Neuronal stem cell (in vitro differentiated cells): ENCODE results near the gene RASA2.

Source experiments
- DNase-seq: peaks from one replicate; pipeline ENCODE4 v3.0.0-alpha.2; 2013; ENCODE audit warnings: low spot score
- H2AFZ ChIP-seq: one replicate; pipeline ENCODE4 v1.6.1; 2013; ENCODE audit warnings: mild to moderate bottlenecking, low read length, inconsistent platforms
- H2AK5ac ChIP-seq: 2 replicates; pipeline ENCODE4 v1.6.1; 2013; ENCODE audit warnings: low read depth, mild to moderate bottlenecking, inconsistent platforms, low read length, moderate library complexity, mixed read lengths
- H2BK120ac ChIP-seq: 2 replicates; pipeline ENCODE4 v1.6.1; 2013; ENCODE audit warnings: low read depth, mild to moderate bottlenecking, inconsistent platforms, low read length, moderate library complexity, mixed read lengths
- H2BK12ac ChIP-seq: one replicate; pipeline ENCODE4 v1.6.1; 2013; ENCODE audit warnings: low read length, inconsistent platforms
- H2BK15ac ChIP-seq: 2 replicates; pipeline ENCODE4 v1.6.1; 2013; ENCODE audit warnings: mild to moderate bottlenecking, low read length, inconsistent platforms, mixed read lengths
- H2BK5ac ChIP-seq: one replicate; pipeline ENCODE4 v1.6.1; 2013; ENCODE audit warnings: inconsistent platforms, mild to moderate bottlenecking, low read length, moderate library complexity
- H3K14ac ChIP-seq: one replicate; pipeline ENCODE4 v1.6.1; 2013; ENCODE audit warnings: low read length, inconsistent platforms
- H3K18ac ChIP-seq: 2 replicates; pipeline ENCODE4 v1.6.1; 2013; ENCODE audit warnings: low read length, inconsistent platforms
- H3K23ac ChIP-seq: 2 replicates; pipeline ENCODE4 v1.6.1; 2013; ENCODE audit warnings: low read depth, mild to moderate bottlenecking, mixed read lengths, low read length, inconsistent platforms; ENCODE audit not compliant: poor library complexity
- H3K27ac ChIP-seq: replicated peaks from 3 replicates; pipeline ENCODE4 v1.5.1; 2013; ENCODE audit warnings: low read length, inconsistent platforms
- H3K27me3 ChIP-seq, 3 experiments: 2 replicates each; pipeline ENCODE4 v1.6.1; 2013; ENCODE audit warnings: low read length in 3 of 3, mild to moderate bottlenecking in 2 of 3, inconsistent platforms in 1 of 3, low read depth in 1 of 3, mixed read lengths in 1 of 3, moderate library complexity in 1 of 3; ENCODE audit not compliant: control insufficient read depth in 3 of 3, insufficient read depth in 3 of 3
- H3K36me3 ChIP-seq, 2 donors: replicated peaks in 1 of 2; 2 replicates each; pipeline ENCODE4 v1.6.1; 2013; ENCODE audit warnings: low read length in 2 of 2; ENCODE audit not compliant: control insufficient read depth in 2 of 2, insufficient read depth in 2 of 2
- H3K4ac ChIP-seq: 2 replicates; pipeline ENCODE4 v1.6.1; 2013; ENCODE audit warnings: inconsistent platforms, mild to moderate bottlenecking, low read length, moderate library complexity
- H3K4me1 ChIP-seq, 2 donors: 1 replicate in 1 of 2; 2 replicates in 1 of 2; pipeline ENCODE4 v1.6.1; 2013; ENCODE audit warnings: low read length in 2 of 2, low read depth in 1 of 2; ENCODE audit not compliant: control insufficient read depth in 2 of 2, insufficient read depth in 1 of 2
- H3K4me2 ChIP-seq: one replicate; pipeline ENCODE4 v1.6.1; 2013; ENCODE audit warnings: mild to moderate bottlenecking, low read length, inconsistent platforms; ENCODE audit not compliant: insufficient read depth, poor library complexity, severe bottlenecking
- H3K4me3 ChIP-seq, 2 donors: 2 replicates each; pipeline ENCODE4 v1.5.1; 2013; ENCODE audit warnings: low read length in 2 of 2, mild to moderate bottlenecking in 2 of 2, inconsistent platforms in 1 of 2, moderate library complexity in 1 of 2
- H3K79me1 ChIP-seq: one replicate; pipeline ENCODE4 v1.6.1; 2013; ENCODE audit warnings: low read depth, mild to moderate bottlenecking, inconsistent platforms, low read length, moderate library complexity
- H3K9ac ChIP-seq: one replicate; pipeline ENCODE4 v1.6.1; 2013; ENCODE audit warnings: mild to moderate bottlenecking, low read depth, low read length, inconsistent platforms; ENCODE audit not compliant: poor library complexity
- H3K9me3 ChIP-seq, 2 donors: replicated peaks in 1 of 2; 2 replicates each; pipeline versions ENCODE3 to v1.6.1; 2013; ENCODE audit warnings: low read length in 2 of 2, mild to moderate bottlenecking in 2 of 2, inconsistent platforms in 1 of 2, low read depth in 1 of 2, mixed read lengths in 1 of 2, moderate library complexity in 1 of 2; ENCODE audit not compliant: control insufficient read depth in 2 of 2, insufficient read depth in 1 of 2
- H4K8ac ChIP-seq: one replicate; pipeline ENCODE4 v1.6.1; 2013; ENCODE audit warnings: low read depth, mild to moderate bottlenecking, inconsistent platforms, low read length, moderate library complexity
- H4K91ac ChIP-seq: one replicate; pipeline ENCODE4 v1.6.1; 2013; ENCODE audit warnings: low read length, low read depth, mild to moderate bottlenecking, inconsistent platforms; ENCODE audit not compliant: poor library complexity
- WGBS, 2 donors: extraction: QIAGEN DNeasy Blood & Tissue Kit; methylation state at CpG; one replicate each; pipeline ENCODE4 v1.1.7; 2013; ENCODE audit warnings: missing lambda C conversion rate in 2 of 2, mixed read lengths in 1 of 2; ENCODE audit not compliant: insufficient read length in 2 of 2, insufficient replicate concordance in 1 of 2; ENCODE audit errors: extremely low coverage in 2 of 2; 5-methylcytosine and 5-hydroxymethylcytosine counted together

The RASA2 gene

DNA sequence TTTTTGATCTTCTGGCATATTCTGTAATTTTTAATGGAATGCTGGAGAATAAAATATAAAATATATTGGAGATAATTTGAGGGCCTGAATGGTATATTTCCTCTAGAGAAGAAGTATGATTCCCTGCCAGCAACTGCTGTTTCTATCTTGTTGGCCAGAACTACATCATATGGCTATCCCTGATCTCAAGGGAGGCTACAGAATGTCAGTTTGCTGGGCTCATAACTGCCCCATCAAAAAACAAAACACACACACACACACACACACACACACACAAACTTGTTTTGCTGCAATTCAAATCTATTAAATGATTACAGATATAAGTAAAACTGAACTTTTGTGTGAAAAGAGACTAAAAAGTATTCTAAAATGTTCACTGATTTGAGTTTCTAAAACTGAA is 51.0 kb downstream of the RASA2 start:
- Histone ChIP-seq H2BK5ac (no peak overlapping the region), H2AK5ac (no peak overlapping the region), H3K4ac (no peak overlapping the region), H3K4me1 (no peaks in the 10 kb centered on the region), H2BK120ac (no peak overlapping the region), H3K23ac (no peak overlapping the region), H4K8ac (no peak overlapping the region), H2BK15ac (no peak overlapping the region), H3K18ac (no peak overlapping the region), H3K4me2 (no peak overlapping the region), H4K91ac (no peak overlapping the region), H3K36me3 (peaks cover 4 to 62% of the 10 kb centered on the region in 2 donors), H3K9me3 (peaks cover 0 to 14% of the 10 kb centered on the region in 2 donors), H3K79me1 (no peaks in the 10 kb centered on the region), H2AFZ (no peak overlapping the region), H2BK12ac (no peak overlapping the region), H3K14ac (no peak overlapping the region), H3K27me3 (no peaks in the 10 kb centered on the region), H3K27ac (no peak overlapping the region), H3K4me3 (no peak overlapping the region), H3K9ac (no peak overlapping the region)
- DNase-seq, result no peak

DNA sequence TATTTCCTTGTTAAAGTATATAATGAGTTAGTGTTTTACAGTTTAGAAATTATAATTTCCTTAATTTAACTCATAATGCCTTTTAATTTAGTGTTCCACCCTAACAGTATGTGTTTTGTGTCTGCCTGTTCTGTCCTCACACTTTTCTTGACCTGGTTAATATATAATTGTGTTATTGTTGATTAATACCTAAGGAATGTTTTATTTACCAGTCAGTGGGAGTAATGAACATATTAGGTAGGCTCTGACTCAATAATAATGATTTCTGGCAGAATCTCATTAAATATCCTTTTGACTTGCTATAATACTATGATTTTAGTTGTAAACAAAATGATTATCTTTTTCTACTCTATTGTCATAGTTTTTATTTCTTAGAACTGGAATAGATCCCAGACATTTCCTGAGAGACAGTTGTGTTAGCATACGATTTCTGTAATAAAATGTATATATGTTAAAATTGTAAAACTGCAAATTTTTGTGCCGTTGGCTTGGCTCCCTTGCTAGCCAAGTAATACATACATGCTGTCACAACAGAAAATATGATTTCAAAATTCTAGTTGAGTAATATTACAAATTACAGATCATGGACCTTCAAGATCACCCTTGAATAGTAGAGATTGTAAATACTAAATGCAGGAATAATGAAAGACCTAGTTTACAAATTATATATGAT is 51.9 kb downstream of the RASA2 start:
- Histone ChIP-seq H3K14ac (no peak overlapping the region), H3K4ac (no peak overlapping the region), H3K36me3 (peaks cover 4 to 69% of the 10 kb centered on the region in 2 donors), H3K27me3 (no peaks in the 10 kb centered on the region), H3K9me3 (peaks cover 0 to 20% of the 10 kb centered on the region in 2 donors), H3K4me2 (no peak overlapping the region), H2BK120ac (no peak overlapping the region), H3K27ac (no peak overlapping the region), H2AFZ (no peak overlapping the region), H2AK5ac (no peak overlapping the region), H2BK12ac (no peak overlapping the region), H3K9ac (no peak overlapping the region), H4K91ac (no peak overlapping the region), H3K4me1 (no peaks in the 10 kb centered on the region), H4K8ac (no peak overlapping the region), H3K18ac (no peak overlapping the region), H2BK5ac (no peak overlapping the region), H3K79me1 (no peaks in the 10 kb centered on the region), H2BK15ac (no peak overlapping the region), H3K23ac (no peak overlapping the region), H3K4me3 (no peak overlapping the region)
- no peak for DNase-seq
- no CpG with 5 or more reads among the region's 2 CpGs for WGBS, 2 donors

DNA sequence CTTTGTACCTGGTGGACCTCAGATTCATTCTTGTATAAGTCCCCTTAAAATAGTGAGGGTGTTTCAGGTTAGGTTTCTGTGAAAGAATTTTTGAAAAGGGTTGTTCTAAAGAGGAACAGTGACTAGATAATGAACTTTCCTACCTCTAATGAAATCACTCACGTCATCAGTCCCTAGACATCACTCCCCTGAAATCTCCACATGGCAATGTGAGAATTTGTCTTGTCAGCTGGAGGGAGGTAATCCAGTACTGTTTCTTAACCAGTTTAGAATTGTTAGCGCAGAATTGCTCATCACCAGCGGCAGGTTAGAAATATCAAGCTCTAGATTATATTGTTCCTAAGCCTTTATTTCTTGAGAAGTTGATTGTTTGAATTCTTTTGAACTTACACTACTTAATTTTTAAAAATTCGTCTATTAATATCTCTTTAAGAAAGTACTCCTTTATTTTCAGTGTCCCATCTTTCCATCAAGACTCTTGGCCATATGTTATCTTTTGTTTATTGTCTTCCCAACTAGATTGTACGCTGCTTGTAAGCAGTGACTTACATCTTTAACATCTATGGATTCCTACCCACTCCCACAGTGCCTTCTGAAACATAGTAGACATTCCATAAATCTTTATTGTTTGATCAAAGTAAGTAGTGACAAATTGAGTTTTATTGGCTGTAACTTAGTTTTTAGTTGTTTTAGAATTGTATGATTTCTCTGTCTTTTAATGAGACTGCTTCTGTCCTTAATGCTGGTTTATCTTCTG is 52.8 kb downstream of the RASA2 start:
- Histone ChIP-seq H3K27ac (no peak overlapping the region), H3K9me3 (peaks cover 0 to 28% of the 10 kb centered on the region in 2 donors), H3K4ac (no peak overlapping the region), H2AK5ac (no peak overlapping the region), H3K36me3 (peaks cover 4 to 66% of the 10 kb centered on the region in 2 donors), H3K4me3 (no peak overlapping the region), H3K27me3 (no peaks in the 10 kb centered on the region), H4K91ac (no peak overlapping the region), H3K4me2 (no peak overlapping the region), H3K18ac (no peak overlapping the region), H3K4me1 (no peaks in the 10 kb centered on the region), H2BK120ac (no peak overlapping the region), H4K8ac (no peak overlapping the region), H2AFZ (no peak overlapping the region), H3K9ac (no peak overlapping the region), H2BK12ac (no peak overlapping the region), H2BK15ac (no peak overlapping the region), H3K14ac (no peak overlapping the region), H3K79me1 (no peaks in the 10 kb centered on the region), H2BK5ac (no peak overlapping the region), H3K23ac (no peak overlapping the region)
- WGBS, 2 donors, result 100% methylated on average over 1 of the region's 5 CpGs; no CpG with 5 or more reads in 1 of the 2 donors
- DNase-seq, result no peak

DNA sequence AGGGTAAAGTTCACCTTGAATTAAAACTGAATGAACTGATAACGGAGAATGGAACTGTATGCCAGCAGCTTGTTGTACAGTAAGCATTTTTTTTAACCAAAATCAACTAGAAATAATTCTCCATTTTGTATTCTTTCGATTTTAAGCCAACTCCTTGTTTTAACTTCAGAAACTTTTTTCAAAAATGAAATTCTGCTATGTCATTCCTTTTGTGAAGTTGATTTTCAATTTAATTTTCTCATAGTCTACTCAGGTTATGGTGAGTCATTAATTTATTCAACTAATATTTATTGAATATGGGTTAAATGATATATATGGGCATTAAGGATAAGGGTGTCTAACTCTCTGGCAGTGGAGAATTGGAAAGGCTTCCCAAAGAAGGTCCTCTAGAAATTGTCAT is 53.7 kb downstream of the RASA2 start:
- Histone ChIP-seq H4K91ac (no peak overlapping the region), H3K18ac (no peak overlapping the region), H3K4me2 (no peak overlapping the region), H3K79me1 (no peaks in the 10 kb centered on the region), H3K27me3 (no peaks in the 10 kb centered on the region), H3K4me3 (no peak overlapping the region), H2BK12ac (no peak overlapping the region), H3K23ac (no peak overlapping the region), H3K9ac (no peak overlapping the region), H2BK5ac (no peak overlapping the region), H2BK15ac (no peak overlapping the region), H3K14ac (no peak overlapping the region), H3K36me3 (peaks cover 4 to 63% of the 10 kb centered on the region in 2 donors), H2AK5ac (no peak overlapping the region), H3K9me3 (peaks cover 2 to 25% of the 10 kb centered on the region in 2 donors), H4K8ac (no peak overlapping the region), H2AFZ (no peak overlapping the region), H3K4me1 (no peaks in the 10 kb centered on the region), H2BK120ac (no peak overlapping the region), H3K27ac (no peak overlapping the region), H3K4ac (no peak overlapping the region)
- no peak for DNase-seq
- no CpG with 5 or more reads among the region's 2 CpGs for WGBS, 2 donors
